HG03571 (cell line): ENCODE results near the gene DERA.

Experiments
- ATAC-seq: cut with Tn5 transposase; IDR thresholded peaks from one replicate; pipeline ENCODE4 v1.9.1; 2021; ENCODE audit not compliant: unreplicated experiment

Gene DERA

GRCh38 chr12:16062611-16063010 is 151.5 kb downstream of the DERA start:
- no peak for ATAC-seq

DNA sequence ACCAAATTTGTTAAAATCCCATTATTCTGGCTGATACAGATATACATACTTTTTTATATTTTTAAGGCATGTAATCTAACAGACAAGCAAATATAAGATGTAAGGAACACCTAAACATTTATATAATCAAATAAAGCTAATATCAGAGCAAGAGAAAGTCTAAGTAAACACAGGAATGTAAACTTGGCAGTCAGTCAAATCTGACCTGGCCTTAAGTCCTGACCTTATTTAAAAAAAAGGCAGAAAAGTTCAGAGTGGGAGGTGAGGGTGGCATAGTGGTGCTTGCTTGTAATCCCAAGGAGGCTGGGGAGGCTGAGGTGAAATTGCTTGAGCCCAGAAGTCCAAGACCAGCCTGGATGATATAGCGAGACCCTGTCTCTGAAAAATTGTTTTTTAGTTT is 152.6 kb downstream of the DERA start:
- ATAC-seq, result no peak

DNA sequence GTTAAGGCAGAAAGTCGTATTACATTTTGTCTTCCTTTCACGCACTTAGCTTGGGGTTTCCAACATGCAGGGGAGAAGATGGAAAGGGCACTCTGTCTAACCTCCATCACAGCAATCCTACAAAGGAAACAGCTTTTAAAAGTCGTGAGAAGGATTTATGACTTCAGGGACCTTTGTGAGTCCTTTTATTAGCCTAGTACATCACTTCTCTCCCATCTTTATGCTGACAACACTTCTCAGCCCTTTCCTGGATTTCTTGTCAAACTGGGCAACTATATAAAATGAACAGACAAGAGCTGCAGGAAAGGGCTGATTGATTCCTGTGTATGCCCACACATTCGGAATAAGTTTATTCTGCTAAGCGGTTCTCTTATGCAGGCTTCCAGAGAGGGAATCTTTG is 159.0 kb downstream of the DERA start:
- ATAC-seq, result no peak

DNA sequence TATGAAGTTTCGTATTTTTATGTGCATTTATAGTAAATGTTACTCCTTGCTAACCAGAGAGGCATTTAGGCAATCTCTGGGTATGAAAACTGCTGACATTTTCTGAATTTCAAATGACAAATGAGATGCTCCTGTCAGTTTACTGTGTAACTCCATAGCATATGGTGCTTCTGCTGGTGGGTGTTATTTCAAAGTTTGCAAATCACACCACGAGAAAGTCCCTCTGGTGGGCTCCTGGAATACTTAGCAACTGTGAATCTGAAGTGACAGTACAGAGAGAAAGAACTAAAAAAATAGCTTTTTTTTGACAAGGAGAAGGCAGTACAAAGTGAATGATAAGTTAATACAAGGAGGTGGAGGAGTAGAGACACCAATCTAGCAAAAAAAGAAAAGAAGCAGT is 161.5 kb downstream of the DERA start:
- ATAC-seq, result no peak

- ATAC-seq, result no peak
Measured at GRCh38 chr12:16074894-16075293, 163.8 kb downstream of the DERA start.

- no peak for ATAC-seq
Measured at GRCh38 chr12:16075887-16076286, 164.8 kb downstream of the DERA start.

DNA sequence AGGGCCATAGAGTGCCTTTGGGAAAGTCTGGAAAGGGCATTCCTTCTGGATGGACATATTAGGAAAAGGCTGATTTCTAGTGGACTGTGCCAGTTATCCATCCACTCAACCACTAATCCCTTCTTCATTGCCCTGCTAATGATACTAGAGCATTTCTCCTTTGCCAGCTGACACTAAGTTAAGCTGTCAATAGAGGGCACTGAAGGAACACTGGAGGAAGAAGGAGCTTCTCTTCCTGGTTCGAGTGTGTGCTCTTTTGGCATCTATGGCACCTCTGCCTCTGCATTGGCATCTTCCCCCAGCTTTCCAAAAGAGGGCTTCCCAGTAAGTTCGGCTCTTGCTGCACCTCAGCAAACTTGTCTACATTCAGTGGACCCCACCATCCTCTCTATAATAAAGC is 165.4 kb downstream of the DERA start:
- ATAC-seq, result peak; percentile 72

GRCh38 chr12:16076970-16077522 is 165.9 kb downstream of the DERA start:
- ATAC-seq, result peak; percentile 54

- ATAC-seq, result no peak
Measured at GRCh38 chr12:16086462-16086861, 175.3 kb downstream of the DERA start.

DNA sequence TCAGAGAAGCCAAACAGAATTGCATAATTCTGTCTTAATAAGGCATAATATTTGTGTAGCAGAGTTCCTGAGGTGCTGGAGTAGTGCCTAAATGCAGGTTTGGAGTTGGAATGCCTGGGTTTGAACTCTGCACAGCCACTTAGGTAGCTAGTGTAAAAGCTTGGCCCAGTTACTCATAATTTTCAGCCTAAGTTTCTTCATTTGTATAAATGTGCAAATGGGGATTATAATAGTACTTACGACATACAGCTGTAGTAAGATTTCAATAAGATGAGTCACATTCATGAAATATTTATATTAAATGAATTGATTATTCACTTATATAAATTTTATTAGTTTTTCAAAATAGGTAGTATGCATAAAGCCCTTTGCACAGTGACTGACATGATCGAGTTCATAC is 175.8 kb downstream of the DERA start:
- ATAC-seq, result no peak
